Fibroblast of skin of right biceps (primary cell): ENCODE data around the gene DUOX1.
A peak's percentile ranks its signal among the peaks of the same experiment; 100 is the strongest.

Experiments
- DNase-seq: peaks from one replicate; pipeline ENCODE4 v3.0.0-alpha.2; 2013

DUOX1 gene

GRCh38 chr15:45144775-45145174, 15.0 kb downstream of the DUOX1 start:
- no peak for DNase-seq

GRCh38 chr15:45146405-45146804, 16.6 kb downstream of the DUOX1 start:
- no peak for DNase-seq

DNA sequence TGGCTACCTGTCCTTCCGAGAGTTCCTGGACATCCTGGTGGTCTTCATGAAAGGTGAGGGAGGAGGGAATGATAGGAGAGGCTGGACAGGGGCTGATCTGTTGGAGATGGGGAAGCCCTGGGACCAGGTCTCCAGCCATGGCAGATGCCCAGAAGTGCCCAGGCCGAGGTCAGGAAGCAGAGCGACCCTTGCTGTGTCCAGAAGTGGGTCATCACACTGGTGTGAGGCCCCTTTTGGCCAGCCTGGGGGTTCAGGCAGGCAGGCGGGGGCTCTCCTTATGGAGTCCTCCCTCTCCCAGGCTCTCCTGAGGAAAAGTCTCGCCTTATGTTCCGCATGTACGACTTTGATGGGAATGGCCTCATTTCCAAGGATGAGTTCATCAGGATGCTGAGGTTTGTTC, 17.8 kb downstream of the DUOX1 start:
- no peak for DNase-seq

DNA sequence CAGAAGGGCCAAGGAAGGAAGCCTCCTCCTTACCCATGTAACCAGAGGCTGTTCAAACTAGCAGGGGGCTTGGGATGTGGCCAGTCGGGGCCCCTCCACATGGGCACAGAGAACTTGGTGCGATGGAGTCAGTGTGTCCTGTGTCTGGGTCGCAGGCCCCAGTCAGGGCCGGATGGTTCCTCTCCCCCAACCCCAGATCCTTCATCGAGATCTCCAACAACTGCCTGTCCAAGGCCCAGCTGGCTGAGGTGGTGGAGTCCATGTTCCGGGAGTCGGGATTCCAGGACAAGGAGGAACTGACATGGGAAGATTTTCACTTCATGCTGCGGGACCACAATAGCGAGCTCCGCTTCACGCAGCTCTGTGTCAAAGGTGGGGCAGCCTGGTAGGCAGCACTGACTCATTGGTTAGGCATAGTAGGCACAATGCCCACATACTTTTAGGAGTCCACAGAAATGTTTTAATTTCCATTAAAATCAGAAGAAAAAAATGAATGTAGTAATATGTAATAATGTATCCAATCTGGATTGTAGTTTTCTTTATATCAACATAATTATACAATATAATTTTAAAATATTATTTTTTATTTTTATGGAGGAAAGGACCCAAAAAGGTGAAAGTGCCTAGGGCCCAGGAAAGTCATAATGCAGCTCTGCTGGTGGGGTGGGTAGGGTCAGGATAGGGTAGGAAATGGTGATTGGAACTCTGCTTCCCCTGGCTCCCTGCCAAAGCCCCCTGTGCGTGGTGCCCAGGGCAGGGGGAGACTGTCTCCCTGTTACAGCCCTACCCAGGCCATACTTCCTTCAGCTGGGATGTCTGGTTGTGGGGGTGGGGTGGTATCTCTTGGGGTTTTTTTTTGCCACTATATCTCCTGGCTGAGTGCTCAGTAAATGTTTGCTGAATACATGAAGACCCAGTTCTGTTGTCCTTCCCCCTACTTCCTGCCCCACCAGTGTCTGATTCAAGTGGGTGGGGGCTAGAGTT, 18.6 kb downstream of the DUOX1 start:
- no peak for DNase-seq

GRCh38 chr15:45149060-45149459, 19.3 kb downstream of the DUOX1 start:
- DNase-seq, result no peak

- DNase-seq, result peak; percentile 31
Observed at GRCh38 chr15:45150481-45150880, 20.7 kb downstream of the DUOX1 start.

DNA sequence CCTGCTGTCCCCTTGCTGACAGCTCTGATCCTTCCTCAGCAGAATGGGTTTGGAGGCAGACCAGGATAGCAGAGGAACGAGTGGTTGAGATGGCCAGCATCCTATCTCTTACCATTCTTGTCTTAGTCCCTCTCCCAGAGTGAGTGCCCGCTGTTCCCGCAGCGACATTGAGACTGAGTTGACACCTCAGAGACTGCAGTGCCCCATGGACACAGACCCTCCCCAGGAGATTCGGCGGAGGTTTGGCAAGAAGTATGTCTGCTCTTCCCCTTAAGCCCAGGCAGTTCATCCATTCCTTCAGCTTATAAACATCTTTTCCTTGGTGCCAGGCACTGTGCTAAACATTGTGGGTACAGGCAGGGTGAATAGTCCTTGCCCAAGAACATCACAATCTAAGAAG, 21.2 kb downstream of the DUOX1 start:
- no peak for DNase-seq

DNA sequence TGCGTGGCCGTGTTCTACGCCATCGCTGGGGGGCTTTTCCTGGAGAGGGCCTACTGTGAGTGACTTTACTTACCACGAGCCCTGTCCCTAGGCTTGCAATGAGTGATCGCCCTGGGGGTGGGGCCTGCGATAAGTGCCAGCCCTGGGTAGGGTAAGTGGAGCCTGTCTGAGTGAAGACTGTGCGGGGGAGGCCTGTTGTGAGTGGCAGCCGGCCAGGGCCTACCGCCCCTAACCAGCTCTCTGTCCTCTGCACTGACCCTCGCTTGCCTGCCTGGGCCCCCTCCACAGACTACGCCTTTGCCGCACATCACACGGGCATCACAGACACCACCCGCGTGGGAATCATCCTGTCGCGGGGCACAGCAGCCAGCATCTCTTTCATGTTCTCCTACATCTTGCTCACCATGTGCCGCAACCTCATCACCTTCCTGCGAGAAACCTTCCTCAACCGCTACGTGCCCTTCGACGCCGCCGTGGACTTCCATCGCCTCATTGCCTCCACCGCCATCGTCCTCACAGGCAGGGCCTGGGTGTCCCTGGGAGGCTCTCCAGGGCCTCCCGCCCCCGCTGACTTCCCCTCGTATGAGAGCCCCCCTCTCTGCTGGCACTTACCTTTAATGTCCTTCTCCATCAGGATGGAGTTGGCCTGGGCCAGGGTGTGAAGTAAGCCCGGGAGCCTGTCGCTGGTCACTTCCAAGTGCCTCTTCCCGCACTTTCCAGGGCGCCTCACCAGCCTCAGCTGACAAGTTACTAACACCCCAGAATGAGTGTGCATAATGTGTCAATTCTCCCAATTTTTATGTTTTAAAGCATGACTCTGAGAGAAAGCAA, 22.4 kb downstream of the DUOX1 start:
- no peak for DNase-seq

- no peak for DNase-seq
Observed at GRCh38 chr15:45155739-45156138, 25.9 kb downstream of the DUOX1 start.

DNA sequence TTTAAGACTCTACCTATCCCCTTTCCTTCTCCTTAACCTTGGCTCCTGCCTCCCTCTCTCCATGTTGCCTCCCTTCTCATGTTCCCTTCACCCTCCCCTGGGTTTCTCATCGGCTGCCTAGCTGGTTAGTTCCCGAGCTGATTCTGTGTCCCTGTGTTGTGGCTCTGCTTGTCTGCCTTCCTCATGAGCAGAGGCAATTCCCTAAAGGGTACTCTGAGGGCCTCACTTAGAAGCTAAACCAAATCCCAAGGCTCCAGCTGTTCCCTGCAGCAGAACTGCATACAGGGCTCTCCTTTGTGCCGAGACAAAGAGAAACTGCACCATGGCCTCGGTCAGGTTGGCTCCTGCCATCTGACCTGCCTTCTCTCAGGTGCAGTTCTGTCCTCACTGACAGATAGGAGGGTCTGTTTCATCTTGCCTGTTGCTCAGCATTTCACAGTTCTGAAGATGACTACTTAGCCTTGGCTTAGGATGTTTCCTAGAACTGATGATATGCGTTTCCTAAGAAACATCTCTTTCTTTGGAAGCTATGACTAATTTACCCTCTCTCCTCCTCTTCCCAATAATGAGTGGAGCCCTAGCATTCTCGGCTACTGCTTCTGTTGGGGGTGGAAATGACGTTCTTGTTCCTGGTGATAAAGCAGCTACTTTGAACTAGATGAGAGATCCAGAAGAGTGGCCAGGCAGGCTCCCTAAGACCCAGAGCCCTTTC, 27.1 kb downstream of the DUOX1 start:
- DNase-seq, result peak; percentile 81

- peak; percentile 79 for DNase-seq
Observed at GRCh38 chr15:45157974-45158373, 28.2 kb downstream of the DUOX1 start.

DNA sequence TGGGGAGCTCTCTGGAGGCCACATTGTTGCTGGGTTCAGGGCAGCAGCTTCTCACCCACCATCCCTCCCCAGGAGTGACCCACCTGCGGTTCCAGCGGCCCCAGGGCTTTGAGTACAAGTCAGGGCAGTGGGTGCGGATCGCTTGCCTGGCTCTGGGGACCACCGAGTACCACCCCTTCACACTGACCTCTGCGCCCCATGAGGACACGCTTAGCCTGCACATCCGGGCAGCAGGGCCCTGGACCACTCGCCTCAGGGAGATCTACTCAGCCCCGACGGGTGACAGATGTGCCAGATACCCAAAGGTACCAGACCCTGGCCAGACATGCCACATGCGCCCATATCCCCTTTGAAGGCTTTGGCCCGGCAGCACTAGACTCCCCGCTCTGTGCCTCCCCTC, 31.9 kb downstream of the DUOX1 start:
- DNase-seq, result no peak

GRCh38 chr15:45162771-45163507, 33.1 kb downstream of the DUOX1 start:
- DNase-seq, result peak; percentile 77

DNA sequence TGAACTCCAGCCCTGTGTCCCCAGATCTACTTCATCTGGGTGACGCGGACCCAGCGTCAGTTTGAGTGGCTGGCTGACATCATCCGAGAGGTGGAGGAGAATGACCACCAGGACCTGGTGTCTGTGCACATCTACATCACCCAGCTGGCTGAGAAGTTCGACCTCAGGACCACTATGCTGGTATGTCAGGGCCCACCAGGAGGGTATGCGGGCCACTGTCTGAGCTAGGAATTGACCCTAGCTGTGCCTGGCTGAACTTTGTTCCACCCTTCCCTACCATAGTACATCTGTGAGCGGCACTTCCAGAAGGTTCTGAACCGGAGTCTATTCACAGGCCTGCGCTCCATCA, 33.7 kb downstream of the DUOX1 start:
- DNase-seq, result no peak

DNA sequence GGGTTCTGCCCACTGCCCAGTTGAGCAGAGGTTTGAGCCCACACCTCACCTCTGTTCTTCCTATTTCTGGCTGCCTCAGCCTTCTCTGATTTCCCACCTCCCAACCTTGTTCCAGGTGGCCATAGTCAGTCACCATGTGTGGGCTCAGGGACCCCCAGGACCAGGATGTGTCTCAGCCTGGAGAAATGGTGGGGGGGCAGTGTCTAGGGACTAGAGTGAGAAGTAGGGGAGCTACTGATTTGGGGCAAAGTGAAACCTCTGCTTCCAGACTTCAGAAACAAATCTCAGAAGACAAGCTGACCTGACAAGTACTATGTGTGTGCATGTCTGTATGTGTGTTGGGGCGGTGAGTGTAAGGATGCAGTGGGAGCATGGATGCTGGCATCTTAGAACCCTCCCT, 35.1 kb downstream of the DUOX1 start:
- DNase-seq, result no peak

DNA sequence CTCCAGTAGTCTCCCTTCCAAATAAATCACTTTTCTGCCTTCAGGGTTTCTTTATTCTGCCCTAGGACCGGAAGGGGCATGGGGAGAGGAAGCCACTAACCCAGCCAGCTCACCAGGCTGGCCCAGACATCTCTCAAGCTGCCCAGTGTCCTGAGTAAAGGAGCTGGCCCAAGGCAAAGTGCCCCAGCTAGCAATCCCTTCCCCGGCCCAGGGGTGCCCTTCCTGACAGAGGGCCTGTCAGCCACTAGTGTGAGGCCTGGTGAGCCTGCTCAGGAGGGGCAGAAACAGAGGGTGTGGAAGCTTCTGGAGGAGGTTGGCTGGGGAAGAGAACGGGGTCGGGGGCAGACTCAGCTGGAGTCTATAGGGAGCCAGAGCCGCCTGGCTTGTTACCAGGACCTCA, 35.7 kb downstream of the DUOX1 start:
- DNase-seq, result no peak

GRCh38 chr15:45166834-45167630, 37.2 kb downstream of the DUOX1 start:
- peak; percentile 91 for DNase-seq

DNA sequence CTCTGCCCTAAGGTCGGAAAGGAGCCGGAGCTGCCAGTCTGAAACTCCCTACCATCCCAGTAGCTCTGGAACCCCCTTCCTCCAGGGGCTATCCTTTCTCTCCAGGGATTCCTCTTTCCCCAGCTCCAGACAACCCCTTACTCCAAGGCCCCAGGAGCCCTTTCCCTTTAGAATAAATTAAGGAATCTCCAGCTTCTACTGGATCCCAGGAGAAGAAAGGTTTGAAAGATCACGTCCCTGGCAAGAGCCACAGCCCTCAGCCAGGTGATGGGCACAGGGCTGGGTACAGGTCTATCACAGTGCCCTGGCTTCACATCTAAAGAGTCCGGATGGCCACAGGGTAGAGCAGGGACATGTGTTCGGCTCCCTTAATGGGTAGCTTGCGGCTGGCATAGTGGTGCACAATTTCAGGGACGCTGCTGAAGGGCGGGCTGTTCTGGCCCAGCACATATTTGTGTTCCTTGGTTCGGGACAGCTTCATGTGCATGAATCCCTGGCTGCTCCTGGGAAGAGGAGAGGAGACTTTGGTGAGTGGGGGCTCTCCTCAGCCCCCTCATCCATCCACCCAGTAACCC, 37.9 kb downstream of the DUOX1 start:
- DNase-seq, result no peak

GRCh38 chr15:45168286-45168685, 38.5 kb downstream of the DUOX1 start:
- no peak for DNase-seq

GRCh38 chr15:45168751-45169551, 39.2 kb downstream of the DUOX1 start:
- no peak for DNase-seq
